HG02885 (cell line): Measurements from ENCODE around the gene ITGAD.

Experiments
- ATAC-seq: cut with Tn5 transposase; IDR thresholded peaks from one replicate; pipeline ENCODE4 v1.9.1; 2021; ENCODE audit warnings: mild to moderate bottlenecking; ENCODE audit not compliant: unreplicated experiment, poor library complexity

Gene ITGAD

DNA sequence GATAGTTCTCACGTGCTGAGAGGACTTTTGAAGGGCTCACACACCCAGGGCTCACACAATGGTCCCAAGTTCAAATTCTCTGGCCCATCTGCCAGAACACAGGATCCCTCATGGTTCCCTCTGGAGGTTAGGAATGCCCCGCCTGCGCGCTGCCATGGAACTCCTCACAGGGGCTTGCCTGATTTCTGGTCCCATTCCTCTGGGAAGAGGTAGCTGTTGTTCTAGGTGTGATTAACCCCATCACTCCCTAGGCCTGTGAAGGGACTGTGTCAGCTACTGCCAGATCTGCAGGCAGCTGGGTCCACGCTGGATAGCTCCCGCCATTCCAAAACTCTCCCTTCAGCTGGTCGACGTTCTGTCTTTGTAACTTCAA, 63.8 kb downstream of the ITGAD start:
- ATAC-seq = no peak

GRCh38 chr16:31458073-31458843, 65.1 kb downstream of the ITGAD start:
- peak; percentile 7 for ATAC-seq

GRCh38 chr16:31458844-31459686, 65.9 kb downstream of the ITGAD start, which contains the start of gene ARMC5:
TSS of gene ARMC5 (plus strand) at chr16:31459501. CDS start at chr16:31459525, 24 bp downstream.
- peak; percentile 73 for ATAC-seq

GRCh38 chr16:31459687-31460581, 66.8 kb downstream of the ITGAD start:
- ATAC-seq = peak; percentile 74

DNA sequence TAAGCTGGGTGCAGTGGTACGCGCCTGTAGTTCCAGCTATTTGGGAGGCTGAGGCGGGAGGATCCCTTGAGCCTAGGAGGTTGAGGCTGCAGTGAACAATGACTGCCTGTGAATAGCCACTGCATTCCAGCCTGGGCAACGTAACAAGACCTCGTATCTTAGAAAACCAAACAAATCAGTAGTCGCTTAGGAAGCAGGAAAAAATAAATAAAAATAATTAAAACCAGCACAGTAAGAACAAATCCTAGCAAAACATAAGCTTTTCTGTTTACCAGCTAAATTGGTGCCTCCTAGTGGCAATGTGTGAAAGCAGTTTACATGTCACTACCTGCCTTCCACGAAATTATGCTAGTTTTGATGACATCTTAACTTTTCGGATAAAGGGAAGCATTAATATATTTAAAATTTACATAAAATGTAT, 67.5 kb downstream of the ITGAD start:
- no peak for ATAC-seq

GRCh38 chr16:31461201-31461920, 68.2 kb downstream of the ITGAD start:
- ATAC-seq = no peak

DNA sequence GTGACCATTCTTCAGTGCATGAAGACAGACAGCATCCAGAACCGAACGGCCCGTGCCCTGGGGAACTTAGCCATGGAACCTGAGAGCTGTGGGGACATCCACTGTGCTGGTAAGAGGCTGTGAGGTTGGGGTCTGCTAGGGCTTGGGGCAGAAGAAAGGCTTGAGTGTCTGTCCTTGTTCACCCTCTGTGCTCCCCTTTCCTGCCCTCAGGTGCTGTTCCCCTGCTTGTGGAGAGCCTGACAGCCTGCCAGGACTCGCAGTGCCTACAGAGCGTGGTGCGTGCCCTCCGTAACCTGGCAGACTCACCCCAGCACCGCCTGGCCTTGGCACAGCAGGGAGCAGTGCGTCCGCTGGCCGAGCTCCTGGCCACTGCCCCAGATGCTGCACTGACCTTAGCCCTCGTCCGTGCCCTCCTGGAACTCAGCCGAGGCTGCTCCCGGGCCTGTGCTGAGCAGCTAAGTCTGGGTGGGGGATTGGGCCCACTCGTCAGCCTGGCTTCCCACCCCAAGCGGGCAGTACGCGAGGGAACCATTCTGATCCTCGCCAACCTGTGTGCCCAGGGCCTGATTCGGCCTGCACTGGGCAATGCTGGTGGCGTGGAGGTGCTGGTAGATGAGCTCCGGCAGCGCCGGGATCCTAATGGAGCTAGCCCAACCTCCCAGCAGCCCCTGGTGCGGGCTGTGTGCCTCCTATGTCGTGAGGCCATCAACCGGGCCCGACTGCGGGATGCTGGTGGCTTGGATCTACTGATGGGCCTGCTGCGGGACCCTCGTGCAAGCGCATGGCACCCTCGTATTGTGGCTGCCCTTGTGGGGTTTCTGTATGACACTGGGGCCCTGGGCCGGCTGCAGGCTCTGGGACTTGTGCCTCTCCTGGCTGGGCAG, 69.0 kb downstream of the ITGAD start:
- no peak for ATAC-seq

DNA sequence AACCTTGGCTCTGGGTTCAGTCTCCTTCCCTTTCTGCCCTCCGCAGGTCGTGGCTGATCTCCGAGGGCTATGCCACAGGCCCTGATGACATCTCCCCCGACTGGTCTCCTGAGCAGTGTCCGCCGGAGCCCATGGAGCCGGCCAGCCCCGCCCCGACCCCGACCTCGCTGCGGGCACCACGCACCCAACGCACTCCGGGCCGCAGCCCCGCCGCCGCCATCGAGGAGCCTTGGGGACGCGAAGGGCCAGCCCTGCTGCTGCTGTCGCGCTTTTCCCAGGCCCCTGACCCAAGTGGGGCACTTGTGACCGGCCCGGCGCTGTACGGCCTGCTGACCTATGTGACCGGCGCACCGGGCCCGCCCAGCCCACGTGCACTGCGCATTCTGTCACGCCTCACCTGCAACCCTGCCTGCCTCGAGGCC, 71.2 kb downstream of the ITGAD start:
- no peak for ATAC-seq

DNA sequence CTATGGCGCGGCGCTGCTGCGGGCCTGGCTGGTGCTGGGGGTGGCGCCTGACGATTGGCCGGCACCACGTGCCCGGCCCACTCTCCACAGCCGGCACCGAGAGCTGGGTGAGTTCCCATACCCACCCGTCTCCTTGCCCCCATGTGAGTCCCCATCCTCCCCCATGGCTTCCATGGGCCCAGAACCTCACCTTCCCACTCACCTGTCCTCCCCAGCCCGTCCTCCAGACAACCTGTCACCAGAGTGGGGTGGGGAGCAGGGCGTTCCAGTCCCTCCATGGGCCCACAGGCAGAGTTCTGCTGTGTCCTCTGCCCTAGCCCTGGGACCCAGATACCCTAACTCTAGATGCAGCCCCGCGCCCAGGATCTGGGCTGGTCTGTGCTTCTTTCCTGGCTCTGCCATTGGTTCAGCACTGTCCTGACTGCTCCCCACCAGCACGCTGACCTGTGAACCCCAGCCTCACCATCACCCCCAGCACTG, 71.7 kb downstream of the ITGAD start:
- no peak for ATAC-seq

DNA sequence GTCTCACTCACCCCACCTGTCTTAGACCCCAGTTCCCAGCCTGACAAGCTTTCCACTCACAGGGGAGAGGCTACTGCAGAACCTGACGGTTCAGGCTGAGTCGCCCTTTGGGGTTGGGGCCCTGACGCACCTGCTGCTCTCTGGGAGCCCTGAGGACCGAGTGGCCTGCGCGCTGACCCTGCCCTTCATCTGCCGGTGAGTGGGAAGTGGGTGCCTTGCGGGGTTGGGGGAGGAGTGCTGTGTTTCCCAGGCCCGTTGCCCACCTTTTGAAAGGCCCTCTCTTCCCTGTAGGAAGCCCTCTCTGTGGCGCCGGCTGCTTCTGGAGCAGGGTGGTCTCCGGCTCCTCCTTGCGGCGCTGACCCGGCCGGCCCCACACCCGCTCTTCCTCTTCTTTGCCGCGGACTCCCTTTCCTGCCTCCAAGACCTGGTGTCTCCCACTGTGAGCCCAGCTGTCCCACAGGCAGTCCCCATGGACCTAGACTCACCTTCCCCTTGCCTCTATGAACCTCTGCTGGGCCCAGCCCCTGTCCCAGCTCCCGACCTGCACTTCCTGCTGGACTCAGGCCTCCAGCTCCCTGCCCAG, 72.7 kb downstream of the ITGAD start:
- ATAC-seq = no peak

DNA sequence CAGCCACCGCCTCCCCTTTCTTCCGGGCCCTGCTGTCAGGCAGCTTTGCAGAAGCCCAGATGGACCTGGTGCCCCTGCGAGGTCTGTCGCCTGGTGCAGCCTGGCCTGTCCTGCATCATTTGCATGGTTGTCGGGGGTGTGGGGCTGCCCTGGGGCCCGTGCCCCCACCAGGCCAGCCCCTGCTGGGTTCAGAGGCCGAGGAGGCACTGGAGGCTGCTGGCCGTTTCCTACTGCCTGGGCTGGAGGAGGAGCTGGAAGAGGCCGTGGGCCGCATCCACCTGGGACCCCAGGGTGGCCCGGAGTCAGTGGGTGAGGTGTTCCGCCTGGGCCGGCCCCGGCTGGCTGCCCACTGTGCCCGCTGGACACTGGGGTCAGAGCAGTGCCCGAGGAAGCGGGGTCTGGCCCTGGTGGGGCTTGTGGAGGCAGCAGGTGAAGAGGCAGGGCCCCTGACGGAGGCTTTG, 73.3 kb downstream of the ITGAD start:
- no peak for ATAC-seq

DNA sequence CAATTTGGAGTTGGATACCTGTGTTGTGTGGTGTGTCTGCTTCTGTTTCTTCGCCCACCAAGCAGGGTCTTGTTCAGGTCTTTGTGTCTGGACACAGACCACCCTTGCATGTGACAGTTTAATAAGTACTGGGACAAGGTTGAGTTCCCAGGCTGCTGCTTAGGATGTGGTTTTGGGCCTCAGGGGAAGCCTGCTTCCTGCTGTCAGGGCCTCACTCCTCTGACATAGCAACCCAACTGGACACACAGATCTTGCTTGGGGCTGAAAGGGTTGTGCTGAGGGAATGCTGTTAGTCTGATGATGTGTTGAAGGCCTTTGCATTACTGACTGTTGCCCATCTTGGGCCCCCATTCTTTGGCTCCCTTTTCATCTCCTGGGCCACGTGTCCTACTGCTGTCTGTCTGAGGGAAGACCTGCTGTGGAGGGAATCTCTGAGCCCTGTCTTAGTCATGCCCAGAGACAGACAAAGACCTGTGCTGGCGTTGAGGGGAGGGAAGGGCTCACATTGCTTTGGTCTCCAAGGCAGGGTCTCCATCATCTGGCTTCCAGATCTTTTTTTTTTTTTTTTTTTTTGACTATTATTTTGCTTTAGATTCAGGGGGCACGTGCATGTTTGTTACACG, 74.1 kb downstream of the ITGAD start:
- peak; percentile 55 for ATAC-seq

GRCh38 chr16:31467858-31468257, 74.7 kb downstream of the ITGAD start:
- no peak for ATAC-seq

GRCh38 chr16:31470615-31471014, 77.5 kb downstream of the ITGAD start:
- ATAC-seq = no peak

DNA sequence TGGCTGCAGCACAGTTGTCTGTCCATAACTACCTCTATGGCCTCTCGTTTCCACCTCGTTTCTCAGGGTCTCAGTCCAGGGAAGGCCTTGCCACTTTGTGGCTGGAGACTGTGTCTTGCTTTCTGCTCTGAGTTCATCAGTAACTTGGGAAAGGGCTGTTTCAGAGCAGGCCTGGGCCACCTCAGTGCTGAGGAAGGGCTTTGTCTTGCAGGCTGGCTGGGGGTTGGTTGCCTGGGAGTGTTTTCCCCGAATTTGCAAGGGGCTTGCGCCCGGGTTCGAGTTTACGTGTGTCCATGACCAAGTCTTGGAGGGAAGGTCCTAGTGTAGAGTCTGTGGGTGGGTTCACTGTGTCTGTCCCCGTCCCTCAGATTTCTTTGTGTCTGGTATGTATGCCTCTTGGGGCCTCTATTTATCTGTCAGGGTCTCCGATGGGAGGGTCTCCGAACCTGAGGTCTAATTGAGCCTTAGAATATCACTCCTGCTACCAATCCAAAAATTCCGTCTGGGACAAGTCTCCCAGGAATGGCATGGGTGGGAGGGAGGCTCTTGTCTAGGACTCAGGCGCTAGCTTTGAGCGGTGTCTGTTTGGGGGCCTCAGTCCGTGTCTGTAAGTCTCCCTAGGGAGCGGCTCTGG, 78.2 kb downstream of the ITGAD start:
- ATAC-seq = no peak

- no peak for ATAC-seq
Measured at GRCh38 chr16:31471875-31472708, 79.0 kb downstream of the ITGAD start, which contains the start of gene TGFB1I1. TSS of gene TGFB1I1 (plus strand) at chr16:31472152. CDS start at chr16:31472189, 37 bp downstream.
